H1 (cell line): ENCODE data around the gene NAV2. TPM values are rescaled to one million over a fixed set of nuclear protein-coding genes. Genes with fewer than 3 reads are reported as not detected.

Source experiments
- CTCF ChIA-PET: fragments of 300-600 bp; sonication (Branson Sonifier 250); formaldehyde crosslinking; loops from one replicate; lab custom pipeline; 2021; ENCODE audit not compliant: partially characterized antibody; lab: Charles Lee
- POLR2A ChIA-PET: fragments of 300-600 bp; sonication (Branson Sonifier 250); formaldehyde crosslinking; loops from one replicate; lab custom pipeline; 2021; ENCODE audit warnings: inconsistent platforms; ENCODE audit not compliant: partially characterized antibody; lab: Charles Lee
- DNase-seq, 2 experiments: peaks; one replicate each; pipeline versions ENCODE4 v3.0.0 to v3.0.0-alpha.2; 2010 to 2022; ENCODE audit warnings: low spot score in 2 of 2, low read depth in 1 of 2, mixed read lengths in 1 of 2
- FAIRE-seq: peaks from 2 replicates; lab custom pipeline; 2011; peaks lifted over from hg19 to GRCh38; lab: Jason Lieb, UNC
- H2AFZ ChIP-seq: 2 replicates; pipeline ENCODE4 v1.8.1; 2012; ENCODE audit warnings: low read length, inconsistent platforms
- H2AK5ac ChIP-seq: 2 replicates; pipeline ENCODE4 v1.6.1; 2013; ENCODE audit warnings: low read depth, low read length
- H2BK120ac ChIP-seq: replicated peaks from 2 replicates; pipeline ENCODE3; 2013; ENCODE audit warnings: low read depth, low read length, inconsistent platforms
- H2BK12ac ChIP-seq: 2 replicates; pipeline ENCODE4 v1.6.1; 2013; ENCODE audit warnings: low read depth, low read length
- H2BK15ac ChIP-seq: 2 replicates; pipeline ENCODE4 v1.6.1; 2013; ENCODE audit warnings: low read length
- H2BK20ac ChIP-seq: 2 replicates; pipeline ENCODE4 v1.6.1; 2013; ENCODE audit warnings: low read length
- H2BK5ac ChIP-seq: 2 replicates; pipeline ENCODE4 v1.6.1; 2013; ENCODE audit warnings: low read depth, low read length
- H3K14ac ChIP-seq: 2 replicates; pipeline ENCODE4 v1.6.1; 2013; ENCODE audit warnings: inconsistent platforms; ENCODE audit not compliant: insufficient read length
- H3K18ac ChIP-seq: 2 replicates; pipeline ENCODE4 v1.6.1; 2013; ENCODE audit warnings: low read length; ENCODE audit errors: extremely low read depth
- H3K23ac ChIP-seq: 2 replicates; pipeline ENCODE4 v1.6.1; 2013; ENCODE audit warnings: inconsistent platforms; ENCODE audit not compliant: insufficient read length
- H3K23me2 ChIP-seq: 2 replicates; pipeline ENCODE4 v1.6.1; 2013; ENCODE audit warnings: low read depth, low read length
- H3K27ac ChIP-seq: 2 replicates; pipeline ENCODE4 v1.6.1; 2011; ENCODE audit warnings: low read depth, low read length, inconsistent platforms
- H3K27me3 ChIP-seq, 4 experiments: replicated peaks in 1 of 4; 1 replicate in 1 of 4; 2 replicates in 3 of 4; pipeline versions ENCODE4 v1.6.1 to v1.8.1; 2011 to 2013; ENCODE audit warnings: low read length in 3 of 4, mild to moderate bottlenecking in 3 of 4, inconsistent platforms in 2 of 4, mixed read lengths in 2 of 4, moderate library complexity in 1 of 4; ENCODE audit not compliant: control insufficient read depth in 3 of 4, insufficient read depth in 3 of 4; ENCODE audit errors: extremely low read depth in 1 of 4
- H3K36me3 ChIP-seq, 4 experiments: 2 replicates each; pipeline versions ENCODE4 v1.6.1 to v1.8.1; 2011 to 2013; ENCODE audit warnings: mild to moderate bottlenecking in 4 of 4, low read length in 3 of 4, moderate library complexity in 2 of 4, control low read depth in 1 of 4, inconsistent platforms in 1 of 4; ENCODE audit not compliant: insufficient read depth in 4 of 4, control insufficient read depth in 2 of 4
- H3K4ac ChIP-seq: replicated peaks from 2 replicates; pipeline ENCODE3; 2013; ENCODE audit warnings: low read length, low read depth, mixed read lengths, inconsistent platforms; ENCODE audit not compliant: insufficient read length
- H3K4me1 ChIP-seq, 4 experiments: replicated peaks in 1 of 4; 1 replicate in 1 of 4; 2 replicates in 3 of 4; pipeline versions ENCODE4 v1.6.1 to v1.8.1; 2011 to 2013; ENCODE audit warnings: low read length in 3 of 4, inconsistent platforms in 2 of 4, mixed read lengths in 1 of 4; ENCODE audit not compliant: insufficient read depth in 4 of 4, control insufficient read depth in 3 of 4
- H3K4me2 ChIP-seq, 2 experiments: 2 replicates each; pipeline versions ENCODE4 v1.6.1 to v1.8.1; 2011 to 2013; ENCODE audit warnings: low read depth in 2 of 2, low read length in 2 of 2, control low read depth in 1 of 2, inconsistent platforms in 1 of 2, mild to moderate bottlenecking in 1 of 2; ENCODE audit not compliant: insufficient read depth in 1 of 2
- H3K4me3 ChIP-seq, 4 experiments: fragments of 200-600, 300-600 bp in 1 of 4; sonication (generic), shearing (Covaris generic), sonication (Bioruptor Twin) in 1 of 4; 2 replicates each; pipeline versions ENCODE4 v1.5.1 to v1.8.1; 2011 to 2016; ENCODE audit warnings: low read length in 4 of 4, low read depth in 3 of 4, control low read depth in 2 of 4, inconsistent platforms in 2 of 4, mild to moderate bottlenecking in 2 of 4, mixed read lengths in 1 of 4, moderate library complexity in 1 of 4; ENCODE audit not compliant: insufficient read depth in 2 of 4; ENCODE audit errors: extremely low read depth in 1 of 4
- H3K56ac ChIP-seq: replicated peaks from 2 replicates; pipeline ENCODE3; 2013; ENCODE audit warnings: low read depth, mild to moderate bottlenecking, mixed read lengths, low read length, inconsistent platforms; ENCODE audit not compliant: insufficient read length
- H3K79me1 ChIP-seq: 2 replicates; pipeline ENCODE4 v1.6.1; 2013; ENCODE audit warnings: low read depth, low read length, control low read depth
- H3K79me2 ChIP-seq, 2 experiments: 2 replicates each; pipeline versions ENCODE4 v1.6.1 to v1.8.1; 2012 to 2013; ENCODE audit warnings: low read length in 2 of 2, mild to moderate bottlenecking in 2 of 2, inconsistent platforms in 1 of 2; ENCODE audit not compliant: insufficient read depth in 2 of 2, control insufficient read depth in 1 of 2
- H3K9ac ChIP-seq, 4 experiments: replicated peaks in 1 of 4; 1 replicate in 1 of 4; 2 replicates in 3 of 4; pipeline versions ENCODE4 v1.6.1 to v1.8.1; 2011 to 2013; ENCODE audit warnings: low read depth in 3 of 4, low read length in 3 of 4, control low read depth in 2 of 4, mild to moderate bottlenecking in 2 of 4, moderate library complexity in 2 of 4, inconsistent platforms in 1 of 4; ENCODE audit errors: extremely low read depth in 1 of 4
- H3K9me3 ChIP-seq, 2 experiments: 2 replicates each; pipeline versions ENCODE4 v1.6.1 to v1.8.1; 2012 to 2013; ENCODE audit warnings: mild to moderate bottlenecking in 2 of 2, moderate library complexity in 2 of 2, control low read depth in 1 of 2, inconsistent platforms in 1 of 2, low read depth in 1 of 2, low read length in 1 of 2, mixed read lengths in 1 of 2; ENCODE audit not compliant: insufficient read depth in 2 of 2
- H4K20me1 ChIP-seq, 2 experiments: replicated peaks in 1 of 2; 2 replicates each; pipeline versions ENCODE3 to v1.8.1; 2011 to 2013; ENCODE audit warnings: inconsistent platforms in 2 of 2, low read length in 2 of 2, mild to moderate bottlenecking in 1 of 2; ENCODE audit not compliant: insufficient read depth in 2 of 2, control insufficient read depth in 1 of 2
- H4K5ac ChIP-seq: 2 replicates; pipeline ENCODE4 v1.6.1; 2013; ENCODE audit warnings: low read length, low read depth, mixed read lengths, inconsistent platforms; ENCODE audit not compliant: insufficient read length
- H4K8ac ChIP-seq: 2 replicates; pipeline ENCODE4 v1.8.0; 2013; ENCODE audit warnings: mild to moderate bottlenecking, moderate library complexity, low read length, inconsistent platforms; ENCODE audit not compliant: insufficient read depth; ENCODE audit errors: extremely low read depth
- H4K91ac ChIP-seq: replicated peaks from 2 replicates; pipeline ENCODE3; 2013; ENCODE audit warnings: low read length, mixed read lengths, inconsistent platforms; ENCODE audit not compliant: insufficient read length
- CHD2 ChIP-seq: IDR thresholded peaks from 2 replicates; pipeline ENCODE4 v1.6.1; 2012; ENCODE audit warnings: low read length, improper control_type of control experiment
- E2F6 ChIP-seq: IDR thresholded peaks from 2 replicates; pipeline ENCODE4 v1.6.1; 2012; ENCODE audit warnings: inconsistent platforms
- FOSL1 ChIP-seq: IDR thresholded peaks from 2 replicates; pipeline ENCODE4 v1.6.1; 2011; ENCODE audit warnings: mild to moderate bottlenecking, low read depth, low read length, moderate library complexity; ENCODE audit not compliant: insufficient read depth
- KDM4A ChIP-seq: IDR thresholded peaks from one replicate; pipeline ENCODE4 v1.7.1; 2012; ENCODE audit warnings: low read depth, mild to moderate bottlenecking, moderate library complexity, low read length, inconsistent platforms; ENCODE audit not compliant: severe bottlenecking
- NANOG ChIP-seq: IDR thresholded peaks from 2 replicates; pipeline ENCODE4 v1.6.1; 2011; ENCODE audit warnings: low read length, low read depth, mild to moderate bottlenecking, inconsistent platforms; ENCODE audit not compliant: insufficient read depth, poor library complexity, severe bottlenecking
- POLR2AphosphoS5 ChIP-seq: IDR thresholded peaks from 2 replicates; pipeline ENCODE4 v1.6.1; 2011; ENCODE audit warnings: low read depth, low read length
- POU5F1 ChIP-seq: IDR thresholded peaks from 2 replicates; pipeline ENCODE4 v1.6.1; 2011; ENCODE audit warnings: low read depth, mild to moderate bottlenecking, low read length, moderate library complexity
- SP4 ChIP-seq: IDR thresholded peaks from 2 replicates; pipeline ENCODE4 v1.6.1; 2012; ENCODE audit warnings: low read length, inconsistent platforms
- TBP ChIP-seq: IDR thresholded peaks from 2 replicates; pipeline ENCODE4 v1.6.1; 2011; ENCODE audit warnings: low read depth, low read length, improper control_type of control experiment
- TCF12 ChIP-seq: IDR thresholded peaks from 2 replicates; pipeline ENCODE4 v1.6.1; 2011; ENCODE audit warnings: low read depth, mild to moderate bottlenecking, low read length
- USF2 ChIP-seq: IDR thresholded peaks from 2 replicates; pipeline ENCODE4 v1.6.1; 2011; ENCODE audit warnings: low read length, improper control_type of control experiment
- WGBS, 2 experiments: shearing (Covaris generic) in 1 of 2; methylation state at CpG; one replicate each; pipeline versions ENCODE4 v1.1.6 to v1.1.7; 2013 to 2015; ENCODE audit warnings: low lambda C conversion rate in 2 of 2, mixed read lengths in 2 of 2, inconsistent platforms in 1 of 2, low coverage in 1 of 2, missing lambda C conversion rate in 1 of 2; ENCODE audit not compliant: insufficient replicate concordance in 2 of 2, insufficient coverage in 1 of 2, insufficient read length in 1 of 2; ENCODE audit errors: extremely low coverage in 1 of 2, missing lambda C conversion rate in 1 of 2; 5-methylcytosine and 5-hydroxymethylcytosine counted together
- polyA plus RNA-seq, 7 experiments: library from polyadenylated mRNA; depleted of rRNA in 3 of 7; stranded (reverse) in 5 of 7; unstranded in 2 of 7; fragments of >200 nt in 5 of 7; fragments of 200-250 nt in 2 of 7; gene quantifications; 1 replicate in 5 of 7; 2 replicates in 1 of 7; 4 replicates in 1 of 7; pipeline versions ENCODE4 v1.2.1 to v1.2.3, GENCODE V29; 2011 to 2013; ENCODE audit warnings: missing spikeins in 2 of 7, mixed read lengths in 2 of 7
- total RNA-seq: library from RNA; stranded (reverse); fragmentation: NEBNext Ultra II Directional; extraction: Animal tissue kit (Norgen Biotek cat#: 25700); gene quantifications from 2 replicates; pipeline ENCODE4 v1.2.1, GENCODE V29; 2021

The NAV2 gene
- total and polyA plus RNA-seq, 2 of the 8 experiments (the other 6 are each of a cell fraction or from before 2014, with no cell fraction given), result 35.6 to 73.6 TPM

- Histone ChIP-seq H4K5ac (no peak overlapping the region), H3K36me3 (peaks cover 0 to 8% (median 3%) of the 10 kb centered on the region in 4 experiments; a peak in 4 of 8 replicates), H3K27me3 (no peaks in the 10 kb centered on the region), H3K79me1 (peaks cover 4% of the 10 kb centered on the region; the same call in 1 of the 2 replicates), H4K8ac (no peak overlapping the region), H3K79me2 (0 out of 4 replicates have a peak, but pooled peaks cover 0 to 14% of the 10 kb centered on the region in 2 experiments), H2AFZ (no peak overlapping the region), H3K23ac (no peak overlapping the region), H3K9me3 (no peaks in the 10 kb centered on the region), H2BK5ac (no peak overlapping the region), H2BK120ac (no peak overlapping the region), H3K56ac (no peak overlapping the region), H3K4me2 (no peak overlapping the region), H4K20me1 (peaks cover 0 to 2% of the 10 kb centered on the region in 2 experiments), H3K9ac (no peak overlapping the region), H3K27ac (no peak overlapping the region; the same call in 1 of the 2 replicates), H3K4ac (no peak overlapping the region), H3K4me3 (no peak overlapping the region), H2AK5ac (no peak overlapping the region), H3K14ac (no peak overlapping the region), H3K18ac (no peak overlapping the region), H2BK12ac (no peak overlapping the region), H4K91ac (no peak overlapping the region), H2BK15ac (no peak overlapping the region), H2BK20ac (no peak overlapping the region), H3K23me2 (no peaks in the 10 kb centered on the region; the same call in 1 of the 2 replicates), H3K4me1 (peaks cover 6 to 18% (median 13%) of the 10 kb centered on the region in 4 experiments)
- POLR2A ChIA-PET, result interaction anchor here (0.6 kb wide), 1 partner anchor 62 kb away, joined by 3 read pairs; no protein-coding TSS in a partner anchor
- no peak for DNase-seq
- no peak for FAIRE-seq
- WGBS, 2 experiments, result 98% methylated on average over 7 of the region's 7 CpGs; no CpG with 5 or more reads in 1 of the 2 experiments
- CTCF ChIA-PET, result interaction anchor here (0.9 to 1.7 kb wide), 7 partner anchors 10 to 170 kb away, joined by 3 to 7 read pairs (median 3); no protein-coding TSS in a partner anchor
- TF ChIP-seq FOSL1, result no peak
- no peak for TF ChIP-seq KDM4A
- no peak for TF ChIP-seq POLR2AphosphoS5
- no peak for TF ChIP-seq TBP
- no peak for TF ChIP-seq SP4
- TF ChIP-seq NANOG, result no peak
- TF ChIP-seq USF2, result no peak
- no peak for TF ChIP-seq TCF12
- TF ChIP-seq CHD2, result no peak
- TF ChIP-seq POU5F1, result no peak
- no peak for TF ChIP-seq E2F6
Measured at GRCh38 chr11:19957294-19957943, 244.8 kb downstream of the NAV2 start.
